Choroid plexus epithelial cell (primary cell): ENCODE results near the gene CISH.

Source experiments
- DNase-seq: peaks from one replicate; pipeline ENCODE4 v3.0.0-alpha.2; 2010; ENCODE audit warnings: low read depth
- H3K4me3 ChIP-seq: 2 replicates; pipeline ENCODE4 v1.5.1; 2011; ENCODE audit warnings: low read depth, mild to moderate bottlenecking, control low read depth, low read length, moderate library complexity
- CTCF ChIP-seq: conservative IDR thresholded peaks from 2 replicates; pipeline ENCODE4 v1.5.1; 2011; ENCODE audit warnings: low read depth, mild to moderate bottlenecking, control low read depth, inconsistent platforms, low read length, moderate library complexity

Gene CISH

GRCh38 chr3:50557106-50557505 lies 54.5 kb downstream of the CISH start:
- TF ChIP-seq CTCF = no peak
- DNase-seq = no peak
- no peak overlapping the region for H3K4me3 ChIP-seq
